ENCODE measurements around the gene AFAP1L2.

Gene AFAP1L2

DNA sequence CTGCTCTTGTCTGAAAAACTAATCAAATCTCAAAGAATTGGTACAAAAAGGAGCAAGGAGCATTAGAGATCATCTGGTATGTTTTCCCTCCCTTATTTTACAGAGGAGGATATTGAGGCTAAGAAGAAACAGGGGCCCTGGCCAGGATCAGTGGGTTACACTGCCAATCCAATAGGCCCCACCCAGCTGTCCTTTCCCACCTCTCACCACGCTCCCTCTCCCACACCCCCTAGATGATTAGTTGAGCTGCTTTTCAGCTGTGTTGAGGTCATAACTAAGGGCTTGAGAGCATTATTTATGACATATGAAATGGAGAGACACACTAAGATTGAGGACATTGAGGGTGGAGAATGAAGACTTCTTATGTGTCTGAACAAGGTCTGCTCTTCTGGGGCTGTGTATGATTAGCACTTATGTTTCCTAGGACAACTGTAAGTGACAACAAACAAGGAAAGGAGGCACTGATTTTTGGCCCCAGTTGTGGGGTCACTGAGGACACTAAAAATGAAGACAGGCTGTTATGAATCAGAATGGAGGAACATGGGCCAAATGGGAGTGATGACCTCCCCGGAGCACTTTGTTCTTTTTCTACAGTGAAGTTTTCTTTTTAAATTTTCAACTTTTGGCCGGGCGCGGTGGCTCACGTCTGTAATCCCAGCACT, 138.8 kb downstream of the AFAP1L2 start:
- TF ChIP-seq, protein P1, sequence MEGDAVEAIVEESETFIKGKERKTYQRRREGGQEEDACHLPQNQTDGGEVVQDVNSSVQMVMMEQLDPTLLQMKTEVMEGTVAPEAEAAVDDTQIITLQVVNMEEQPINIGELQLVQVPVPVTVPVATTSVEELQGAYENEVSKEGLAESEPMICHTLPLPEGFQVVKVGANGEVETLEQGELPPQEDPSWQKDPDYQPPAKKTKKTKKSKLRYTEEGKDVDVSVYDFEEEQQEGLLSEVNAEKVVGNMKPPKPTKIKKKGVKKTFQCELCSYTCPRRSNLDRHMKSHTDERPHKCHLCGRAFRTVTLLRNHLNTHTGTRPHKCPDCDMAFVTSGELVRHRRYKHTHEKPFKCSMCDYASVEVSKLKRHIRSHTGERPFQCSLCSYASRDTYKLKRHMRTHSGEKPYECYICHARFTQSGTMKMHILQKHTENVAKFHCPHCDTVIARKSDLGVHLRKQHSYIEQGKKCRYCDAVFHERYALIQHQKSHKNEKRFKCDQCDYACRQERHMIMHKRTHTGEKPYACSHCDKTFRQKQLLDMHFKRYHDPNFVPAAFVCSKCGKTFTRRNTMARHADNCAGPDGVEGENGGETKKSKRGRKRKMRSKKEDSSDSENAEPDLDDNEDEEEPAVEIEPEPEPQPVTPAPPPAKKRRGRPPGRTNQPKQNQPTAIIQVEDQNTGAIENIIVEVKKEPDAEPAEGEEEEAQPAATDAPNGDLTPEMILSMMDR (IDR thresholded peaks at IDR 0.05), result no peak
- DNase-seq (ENCODE audit: low spot score), result no peak
- no peak overlapping the region for H3K27ac ChIP-seq
- no peak overlapping the region for H3K4me3 ChIP-seq

DNA sequence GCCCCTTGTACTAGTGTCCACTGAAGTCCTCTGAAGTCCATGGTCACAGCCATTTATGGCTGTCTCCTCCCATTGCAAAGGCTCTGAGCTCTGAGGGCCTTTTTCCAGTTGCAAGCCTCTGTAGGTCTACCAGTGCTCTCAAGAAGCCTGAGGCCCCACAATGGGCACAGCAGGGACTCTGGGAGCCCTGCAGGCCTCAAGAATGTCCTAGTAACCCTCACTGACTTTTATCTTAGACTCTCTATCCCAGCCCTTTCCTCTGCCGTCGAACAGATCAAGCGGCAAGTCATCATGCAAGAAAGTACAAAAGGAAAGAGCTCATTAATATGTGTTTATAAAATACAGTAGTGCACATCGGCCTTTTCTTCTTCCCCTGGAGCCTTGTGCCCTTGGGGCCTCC, 141.8 kb downstream of the AFAP1L2 start:
- DNase-seq (ENCODE audit: low spot score), result no peak
- Histone ChIP-seq H3K27ac (no peak overlapping the region), H3K4me3 (no peak overlapping the region)
- TF ChIP-seq, protein P1 (IDR thresholded peaks at IDR 0.05), result no peak

DNA sequence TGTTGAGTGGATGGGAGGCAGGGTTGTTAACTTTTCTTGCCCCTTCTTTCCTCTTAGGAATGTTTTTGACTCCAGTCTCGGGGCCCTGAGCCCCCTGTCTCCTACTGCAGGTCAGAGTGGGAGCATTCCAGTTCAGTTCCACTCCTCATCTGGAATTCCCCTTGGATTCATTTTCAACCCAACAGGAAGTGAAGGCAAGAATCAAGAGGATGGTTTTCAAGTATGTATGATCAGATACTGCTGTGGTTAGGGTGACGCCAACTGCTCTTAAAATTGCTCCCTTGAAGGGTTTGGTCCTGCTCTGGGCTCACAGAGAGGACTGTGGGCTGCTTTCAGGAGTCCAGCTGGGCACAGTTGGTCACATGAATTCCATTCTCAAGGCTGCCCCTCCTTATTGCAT, 143.2 kb downstream of the AFAP1L2 start:
- H3K27ac ChIP-seq, result peak overlapping the region in 1 of 2 donors; percentile 3
- DNase-seq (ENCODE audit: low spot score), result no peak
- TF ChIP-seq, protein P1 (IDR thresholded peaks at IDR 0.05), result no peak
- no peak overlapping the region for H3K4me3 ChIP-seq

GRCh38 chr10:114260366-114260765, 143.9 kb downstream of the AFAP1L2 start:
- TF ChIP-seq, protein P1 (IDR thresholded peaks at IDR 0.05), result no peak
- no peak for DNase-seq (ENCODE audit: low spot score)
- H3K27ac ChIP-seq, result peak overlapping the region in 1 of 2 donors; percentile 3
- no peak overlapping the region for H3K4me3 ChIP-seq

- Histone ChIP-seq H3K4me3 (no peak overlapping the region), H3K27ac (peak overlapping the region in 1 of 2 donors; percentile 21)
- TF ChIP-seq, protein P1 (IDR thresholded peaks at IDR 0.05), result no peak
- peak; percentile 80 for DNase-seq (ENCODE audit: low spot score)
Observed at GRCh38 chr10:114259824-114260223, 144.5 kb downstream of the AFAP1L2 start.

DNA sequence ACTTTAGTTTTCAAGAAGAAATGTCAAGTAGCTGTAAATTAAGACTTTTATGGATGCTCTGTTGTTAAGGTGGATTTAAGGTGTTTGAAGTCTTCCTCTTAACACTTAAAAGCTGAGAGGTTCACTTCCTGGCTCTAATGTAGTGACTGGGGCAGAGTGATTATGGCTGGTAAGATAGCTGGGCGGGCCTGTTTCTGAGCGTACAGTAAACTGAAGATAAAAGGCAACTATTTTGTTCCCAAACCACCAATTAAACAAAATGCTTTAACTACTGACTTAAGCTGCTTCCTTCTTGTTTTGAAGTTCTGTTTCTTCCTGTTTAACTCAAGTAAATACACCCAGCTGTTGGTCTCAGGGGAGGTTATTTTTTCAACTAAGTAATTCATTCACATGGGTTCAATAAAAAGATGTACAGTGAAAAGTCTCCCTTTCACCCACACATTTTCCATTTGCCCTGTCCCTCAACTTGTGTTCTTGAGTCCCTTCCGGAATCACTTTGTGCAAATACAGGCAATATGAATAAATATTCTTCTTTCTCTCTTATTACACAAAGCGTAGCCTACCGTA, 145.9 kb downstream of the AFAP1L2 start:
- Histone ChIP-seq H3K4me3 (no peak overlapping the region), H3K27ac (no peak overlapping the region)
- DNase-seq (ENCODE audit: low spot score), result no peak
- TF ChIP-seq, protein P1 (IDR thresholded peaks at IDR 0.05), result no peak

DNA sequence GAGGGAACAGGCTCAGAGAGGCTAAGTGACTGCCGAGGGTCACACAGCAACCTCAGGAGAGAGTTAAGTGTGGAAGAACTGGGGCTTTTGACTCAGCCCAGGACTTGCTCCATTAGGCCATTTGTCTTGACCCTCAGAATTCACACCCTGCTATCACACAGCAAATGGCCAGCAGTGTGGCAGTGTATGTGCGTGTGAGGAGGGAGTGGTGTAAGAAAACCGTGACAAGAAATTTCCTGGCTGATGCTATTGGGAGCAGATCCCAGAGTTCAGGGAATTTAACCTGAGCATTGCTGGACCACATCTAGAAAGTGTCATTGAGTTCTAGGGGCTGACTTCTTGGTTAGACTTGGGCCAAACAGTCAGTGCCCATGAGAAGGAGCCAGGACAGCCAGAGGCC, 146.8 kb downstream of the AFAP1L2 start:
- TF ChIP-seq, protein P1 (IDR thresholded peaks at IDR 0.05), result no peak
- DNase-seq (ENCODE audit: low spot score), result no peak
- no peak overlapping the region for H3K4me3 ChIP-seq
- no peak overlapping the region for H3K27ac ChIP-seq
